ENCODE measurements around the gene PKN3. TPM values are rescaled to one million over a fixed set of nuclear protein-coding genes. Genes with fewer than 3 reads are reported as not detected.

The PKN3 gene
- total RNA-seq, 2 donors from 2014 or later: 4.5 to 8.6 TPM

DNA sequence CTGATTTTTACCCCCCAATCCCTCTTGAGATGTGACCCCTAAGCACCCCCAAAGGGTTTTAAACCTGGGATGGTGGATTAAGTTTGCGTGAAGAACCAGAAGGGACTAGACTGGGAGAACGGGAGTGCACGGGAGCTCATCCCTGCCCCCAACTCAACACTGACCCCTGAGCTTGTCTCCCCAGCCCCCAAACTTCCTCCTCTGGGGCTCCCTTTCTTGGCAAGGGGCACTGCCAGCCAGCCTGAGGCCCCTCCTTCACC lies 18.3 kb upstream of the PKN3 start:
- H3K27ac ChIP-seq: peak overlapping the region; percentile 72 to 73
- H3K36me3 ChIP-seq: no peaks in the 10 kb centered on the region
- no peak for TF ChIP-seq CTCF (IDR thresholded peaks at IDR 0.05)
- no peak for DNase-seq (ENCODE audit: low spot score)
- H3K4me3 ChIP-seq: peak overlapping the region; percentile 52 to 60
- H3K9me3 ChIP-seq: no peaks in the 10 kb centered on the region
- H3K27me3 ChIP-seq: no peaks in the 10 kb centered on the region
- peaks cover 0 to 32% of the 10 kb centered on the region in 2 donors for H3K4me1 ChIP-seq

DNA sequence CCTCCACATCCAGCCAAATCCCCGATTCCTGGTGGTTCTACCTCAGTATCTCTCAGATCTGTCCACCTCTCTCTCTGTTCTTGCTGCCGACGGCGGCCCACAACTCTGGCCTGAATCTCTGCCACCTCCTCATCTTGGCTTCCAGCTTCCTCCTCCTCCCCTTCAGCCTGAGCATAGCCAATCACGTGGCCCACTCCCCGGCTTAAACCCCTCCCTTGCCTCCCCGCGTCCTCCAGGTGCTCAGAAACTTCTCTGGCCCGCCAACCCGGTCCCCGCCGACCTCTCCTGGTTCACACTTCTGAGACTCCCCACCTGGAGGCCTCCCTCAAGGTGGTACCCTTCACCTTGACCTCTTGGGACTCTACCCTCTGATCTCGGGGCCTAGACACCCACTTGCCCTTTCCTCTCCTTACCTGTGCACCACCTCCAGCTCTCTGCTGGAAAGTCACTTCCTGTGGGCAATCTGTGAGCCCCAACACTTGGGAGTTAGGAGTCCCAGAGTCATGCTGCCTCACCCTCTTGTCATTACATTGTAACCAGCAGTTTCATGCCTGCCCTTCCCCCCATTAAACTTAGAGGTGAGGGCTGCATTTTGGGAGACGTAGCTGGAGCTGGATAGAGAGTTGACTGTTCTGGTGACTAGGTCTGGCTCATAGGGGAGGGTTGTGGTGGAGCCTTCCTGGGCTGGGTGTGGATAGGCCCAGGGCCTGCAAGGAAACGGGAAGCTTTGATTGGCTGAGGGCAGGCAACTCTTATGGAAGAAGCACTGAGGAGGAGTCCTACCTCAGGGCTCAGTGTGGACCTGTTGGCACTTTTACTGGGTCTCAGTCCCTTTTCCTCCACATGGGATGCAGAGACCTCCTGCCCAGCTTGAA lies 17.7 kb upstream of the PKN3 start:
- no peak for TF ChIP-seq CTCF (IDR thresholded peaks at IDR 0.05)
- Histone ChIP-seq H3K36me3 (no peaks in the 10 kb centered on the region), H3K27me3 (no peaks in the 10 kb centered on the region), H3K9me3 (no peaks in the 10 kb centered on the region), H3K4me1 (peaks cover 0 to 32% of the 10 kb centered on the region in 2 donors), H3K27ac (peak overlapping the region; percentile 72 to 73), H3K4me3 (peak overlapping the region; percentile 52 to 60)
- DNase-seq (ENCODE audit: low spot score): peak; percentile 73

- no peak for DNase-seq (ENCODE audit: low spot score)
Observed at GRCh38 chr9:128685636-128686489, 16.4 kb upstream of the PKN3 start.

DNA sequence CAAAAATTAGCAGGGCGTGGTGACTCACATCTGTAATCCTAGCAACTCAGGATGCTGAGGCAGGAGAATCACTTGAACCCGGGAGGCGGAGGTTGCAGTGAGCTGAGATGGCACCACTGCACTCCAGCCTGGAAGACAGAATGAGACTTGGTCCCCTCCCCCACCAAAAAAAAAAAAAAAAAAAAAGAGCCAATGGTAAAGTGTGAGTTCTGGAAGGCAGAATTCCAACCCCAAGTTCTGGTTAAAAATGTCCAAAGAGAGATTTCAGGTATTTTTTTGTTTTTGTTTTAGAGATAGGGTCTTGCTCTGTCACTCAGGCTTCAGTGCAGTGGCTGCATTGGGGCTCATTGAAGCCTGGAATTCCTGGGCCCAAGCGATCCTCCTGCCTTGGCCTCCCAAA lies 14.8 kb upstream of the PKN3 start:
- Histone ChIP-seq H3K27me3 (no peaks in the 10 kb centered on the region), H3K36me3 (peaks cover 13% of the 10 kb centered on the region), H3K4me1 (peaks cover 0 to 46% of the 10 kb centered on the region in 2 donors), H3K27ac (no peak overlapping the region), H3K4me3 (no peak overlapping the region), H3K9me3 (no peaks in the 10 kb centered on the region)
- no peak for TF ChIP-seq CTCF (IDR thresholded peaks at IDR 0.05)
- no peak for DNase-seq (ENCODE audit: low spot score)

More at GRCh38 chr9:128685636-128686489, 16.4 kb upstream of the PKN3 start:
- Histone ChIP-seq H3K36me3 (no peaks in the 10 kb centered on the region), H3K4me1 (peaks cover 0 to 40% of the 10 kb centered on the region in 2 donors), H3K4me3 (no peak overlapping the region), H3K27ac (no peak overlapping the region), H3K9me3 (no peaks in the 10 kb centered on the region), H3K27me3 (no peaks in the 10 kb centered on the region)
- no peak for TF ChIP-seq CTCF (IDR thresholded peaks at IDR 0.05)

DNA sequence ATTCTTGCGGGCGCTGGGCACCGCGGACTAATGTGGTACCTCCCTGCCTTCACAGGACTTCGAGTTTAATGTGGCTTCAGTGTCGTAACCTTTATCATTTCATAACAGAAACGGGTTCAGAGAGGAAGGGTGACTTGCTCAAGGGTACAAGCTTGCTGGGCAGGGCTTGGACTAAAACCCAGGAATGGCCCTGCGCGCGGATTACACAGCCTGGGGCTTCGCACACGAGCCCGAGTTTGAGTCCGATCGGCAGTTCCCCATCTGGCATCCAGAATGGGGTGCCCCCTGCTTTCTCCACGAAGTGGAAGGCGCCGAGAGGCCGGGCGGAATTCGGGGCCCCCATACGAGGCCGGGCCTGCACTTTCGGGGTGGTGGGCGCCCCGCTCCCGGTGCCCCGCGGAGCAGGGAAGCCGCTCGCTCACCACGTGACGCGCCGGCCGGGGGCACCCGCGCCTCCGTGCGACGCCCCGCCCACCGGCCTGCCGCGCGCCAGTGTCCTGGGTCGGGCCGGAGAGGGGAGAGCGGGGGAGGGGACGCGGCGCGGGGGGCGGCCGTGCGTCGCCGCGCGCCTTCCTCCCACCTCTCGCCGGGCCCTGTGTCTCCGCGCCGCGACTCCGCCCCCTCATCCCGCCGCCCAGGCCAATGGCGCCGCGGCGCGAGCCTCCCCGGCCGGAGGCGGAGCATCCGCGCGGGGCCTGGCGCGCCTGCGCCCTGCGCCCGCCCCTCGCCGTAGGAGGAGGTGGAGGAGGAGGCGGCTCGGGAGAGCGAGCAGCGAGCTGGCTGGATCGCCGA lies 13.6 kb upstream of the PKN3 start, which contains the start of gene SET:
SET (plus strand) TSS at position 722 of the 792 bp plus-strand sequence. CDS start 361 bp downstream, outside the sequence.
- Histone ChIP-seq H3K4me1 (peaks cover 0 to 41% of the 10 kb centered on the region in 2 donors), H3K27ac (peak within 1 kb of the TSS; percentile 93 to 98), H3K9me3 (no peaks in the 10 kb centered on the region), H3K27me3 (no peaks in the 10 kb centered on the region), H3K4me3 (peak within 1 kb of the TSS; percentile 77 to 86), H3K36me3 (peaks cover 26% of the 10 kb centered on the region)
- TF ChIP-seq CTCF (IDR thresholded peaks at IDR 0.05): no peak
- peak; percentile 90 for DNase-seq (ENCODE audit: low spot score)
